Measurements from ENCODE around the gene SLC22A9.

The SLC22A9 gene

DNA sequence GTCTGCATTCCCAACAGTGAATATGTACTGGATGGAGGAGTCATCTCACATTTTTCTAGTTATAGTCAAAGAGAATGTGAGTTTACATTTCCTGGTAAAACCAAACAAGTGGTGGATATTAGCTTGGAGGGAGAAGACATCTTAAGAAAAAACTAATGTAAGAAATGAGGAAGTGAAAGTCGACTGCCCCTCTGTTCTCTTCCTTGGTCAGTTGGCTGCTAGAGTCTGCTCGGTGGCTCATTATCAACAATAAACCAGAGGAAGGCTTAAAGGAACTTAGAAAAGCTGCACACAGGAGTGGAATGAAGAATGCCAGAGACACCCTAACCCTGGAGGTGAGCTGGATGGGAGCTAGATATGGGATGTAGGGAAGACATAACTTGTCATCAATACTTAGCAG is 5.8 kb downstream of the SLC22A9 start:
- Histone ChIP-seq H3K27me3 (ENCODE audit: insufficient read depth, low read depth) (no peaks in the 10 kb centered on the region), H3K79me2 (ENCODE audit: insufficient read depth, low read depth) (no peaks in the 10 kb centered on the region), H3K36me3 (ENCODE audit: insufficient read depth) (no peaks in the 10 kb centered on the region), H2AFZ (ENCODE audit: low read depth) (no peak overlapping the region), H3K9ac (no peak overlapping the region), H3K4me1 (ENCODE audit: low read depth, poor library complexity, severe bottlenecking) (no peaks in the 10 kb centered on the region), H4K20me1 (ENCODE audit: insufficient read depth) (no peaks in the 10 kb centered on the region), H3K4me2 (no peak overlapping the region), H3K4me3 (IDR thresholded peaks at IDR 0.05; ENCODE audit: insufficient read depth, low read depth, low read length) (no peak overlapping the region), H3K27ac (no peak overlapping the region)
- TF ChIP-seq, protein P1, sequence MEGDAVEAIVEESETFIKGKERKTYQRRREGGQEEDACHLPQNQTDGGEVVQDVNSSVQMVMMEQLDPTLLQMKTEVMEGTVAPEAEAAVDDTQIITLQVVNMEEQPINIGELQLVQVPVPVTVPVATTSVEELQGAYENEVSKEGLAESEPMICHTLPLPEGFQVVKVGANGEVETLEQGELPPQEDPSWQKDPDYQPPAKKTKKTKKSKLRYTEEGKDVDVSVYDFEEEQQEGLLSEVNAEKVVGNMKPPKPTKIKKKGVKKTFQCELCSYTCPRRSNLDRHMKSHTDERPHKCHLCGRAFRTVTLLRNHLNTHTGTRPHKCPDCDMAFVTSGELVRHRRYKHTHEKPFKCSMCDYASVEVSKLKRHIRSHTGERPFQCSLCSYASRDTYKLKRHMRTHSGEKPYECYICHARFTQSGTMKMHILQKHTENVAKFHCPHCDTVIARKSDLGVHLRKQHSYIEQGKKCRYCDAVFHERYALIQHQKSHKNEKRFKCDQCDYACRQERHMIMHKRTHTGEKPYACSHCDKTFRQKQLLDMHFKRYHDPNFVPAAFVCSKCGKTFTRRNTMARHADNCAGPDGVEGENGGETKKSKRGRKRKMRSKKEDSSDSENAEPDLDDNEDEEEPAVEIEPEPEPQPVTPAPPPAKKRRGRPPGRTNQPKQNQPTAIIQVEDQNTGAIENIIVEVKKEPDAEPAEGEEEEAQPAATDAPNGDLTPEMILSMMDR (conservative IDR thresholded peaks at IDR 0.05; ENCODE audit: low read depth, low read length) = no peak

GRCh38 chr11:63380130-63380529 is 10.5 kb downstream of the SLC22A9 start:
- Histone ChIP-seq H2AFZ (ENCODE audit: low read depth) (no peak overlapping the region), H3K4me2 (no peak overlapping the region), H3K27ac (no peak overlapping the region), H3K27me3 (ENCODE audit: insufficient read depth, low read depth) (no peaks in the 10 kb centered on the region), H3K4me1 (ENCODE audit: low read depth, poor library complexity, severe bottlenecking) (no peaks in the 10 kb centered on the region), H3K36me3 (ENCODE audit: insufficient read depth) (no peaks in the 10 kb centered on the region), H3K4me3 (IDR thresholded peaks at IDR 0.05; ENCODE audit: insufficient read depth, low read depth, low read length) (no peak overlapping the region), H4K20me1 (ENCODE audit: insufficient read depth) (no peaks in the 10 kb centered on the region), H3K79me2 (ENCODE audit: insufficient read depth, low read depth) (no peaks in the 10 kb centered on the region), H3K9ac (no peak overlapping the region)
- TF ChIP-seq, protein P1 (conservative IDR thresholded peaks at IDR 0.05; ENCODE audit: low read depth, low read length) = no peak

GRCh38 chr11:63395697-63396096 is 26.1 kb downstream of the SLC22A9 start:
- no peaks in the 10 kb centered on the region for H3K36me3 ChIP-seq (ENCODE audit: insufficient read depth)
- H3K4me1 ChIP-seq (ENCODE audit: low read depth, poor library complexity, severe bottlenecking) = peaks cover 25% of the 10 kb centered on the region
- H3K27me3 ChIP-seq (ENCODE audit: insufficient read depth, low read depth) = no peaks in the 10 kb centered on the region
- TF ChIP-seq, protein P1 (conservative IDR thresholded peaks at IDR 0.05; ENCODE audit: low read depth, low read length) = no peak
- no peaks in the 10 kb centered on the region for H4K20me1 ChIP-seq (ENCODE audit: insufficient read depth)
- peak overlapping the region; percentile 28; the same call in 1 of the 2 replicates for H2AFZ ChIP-seq (ENCODE audit: low read depth)
- H3K9ac ChIP-seq = peak overlapping the region; percentile 16; the same call in 1 of the 2 replicates
- H3K79me2 ChIP-seq (ENCODE audit: insufficient read depth, low read depth) = no peaks in the 10 kb centered on the region
- no peak overlapping the region for H3K4me3 ChIP-seq (IDR thresholded peaks at IDR 0.05; ENCODE audit: insufficient read depth, low read depth, low read length)
- peak overlapping the region; percentile 61 for H3K27ac ChIP-seq
- H3K4me2 ChIP-seq = peak overlapping the region; percentile 49

GRCh38 chr11:63404161-63404935 is 34.8 kb downstream of the SLC22A9 start:
- H3K4me1 ChIP-seq (ENCODE audit: low read depth, poor library complexity, severe bottlenecking) = no peaks in the 10 kb centered on the region
- H3K27me3 ChIP-seq (ENCODE audit: insufficient read depth, low read depth) = no peaks in the 10 kb centered on the region
- H3K79me2 ChIP-seq (ENCODE audit: insufficient read depth, low read depth) = no peaks in the 10 kb centered on the region
- no peak overlapping the region for H3K27ac ChIP-seq
- no peak overlapping the region for H3K4me3 ChIP-seq (IDR thresholded peaks at IDR 0.05; ENCODE audit: insufficient read depth, low read depth, low read length)
- H4K20me1 ChIP-seq (ENCODE audit: insufficient read depth) = no peaks in the 10 kb centered on the region
- TF ChIP-seq, protein P1 (conservative IDR thresholded peaks at IDR 0.05; ENCODE audit: low read depth, low read length) = no peak
- no peak overlapping the region for H3K9ac ChIP-seq
- H2AFZ ChIP-seq (ENCODE audit: low read depth) = no peak overlapping the region
- no peak overlapping the region for H3K4me2 ChIP-seq
- H3K36me3 ChIP-seq (ENCODE audit: insufficient read depth) = no peaks in the 10 kb centered on the region

All from KMS-11 (cell line).